Measurements from ENCODE around the gene RAPGEF2. TPM values are rescaled to one million over a fixed set of nuclear protein-coding genes. Genes with fewer than 3 reads are reported as not detected.

The RAPGEF2 gene
- total and polyA plus RNA-seq, 2 of the 8 experiments (the other 6 are each of a cell fraction or from before 2014, with no cell fraction given) = 24.4 to 48.6 TPM

GRCh38 chr4:159269956-159270355, 167.1 kb downstream of the RAPGEF2 start:
- H3K18ac ChIP-seq (ENCODE audit: extremely low read depth, low read length) = no peak overlapping the region
- DNase-seq (ENCODE audit: low read depth in 1 of 2, low spot score in 2 of 2) (no peak), FAIRE-seq (no peak)
- H3K56ac ChIP-seq (replicated peaks; ENCODE audit: insufficient read length, low read depth, low read length) = no peak overlapping the region
- no peak overlapping the region for H2AK5ac ChIP-seq (ENCODE audit: low read depth, low read length)
- no peak overlapping the region for H4K8ac ChIP-seq (ENCODE audit: extremely low read depth, insufficient read depth, low read length)
- H3K27ac ChIP-seq (ENCODE audit: low read depth, low read length) = no peak overlapping the region
- H2BK5ac ChIP-seq (ENCODE audit: low read depth, low read length) = no peak overlapping the region
- H3K4me2 ChIP-seq (ENCODE audit: insufficient read depth in 1 of 2, low read depth in 2 of 2, low read length in 2 of 2) = no peak overlapping the region
- no peak overlapping the region for H2BK20ac ChIP-seq (ENCODE audit: low read length)
- no peak overlapping the region for H3K4me3 ChIP-seq (ENCODE audit: extremely low read depth in 1 of 4, insufficient read depth in 2 of 4, low read depth in 3 of 4, low read length in 4 of 4)
- H2BK12ac ChIP-seq (ENCODE audit: low read depth, low read length) = no peak overlapping the region
- H3K79me1 ChIP-seq (ENCODE audit: low read depth, low read length) = no peaks in the 10 kb centered on the region
- peaks cover 2% of the 10 kb centered on the region; the same call in 1 of the 2 replicates for H3K23me2 ChIP-seq (ENCODE audit: low read depth, low read length)
- peaks cover 0 to 10% (median 1%) of the 10 kb centered on the region in 4 experiments; a peak in 2 of 7 replicates for H3K4me1 ChIP-seq (replicated peaks in 1 of 4; ENCODE audit: control insufficient read depth in 3 of 4, insufficient read depth in 4 of 4, low read length in 3 of 4)
- no peaks in the 10 kb centered on the region for H3K27me3 ChIP-seq (replicated peaks in 1 of 4; ENCODE audit: control insufficient read depth in 3 of 4, extremely low read depth in 1 of 4, insufficient read depth in 3 of 4, low read length in 3 of 4)
- H3K36me3 ChIP-seq (ENCODE audit: control insufficient read depth in 2 of 4, insufficient read depth in 4 of 4, low read length in 3 of 4) = no peaks in the 10 kb centered on the region
- ChIA-PET CTCF (ENCODE audit: partially characterized antibody) (no interaction called here), POLR2A (ENCODE audit: partially characterized antibody) (no interaction called here)
- TF ChIP-seq SP2 (IDR thresholded peaks at IDR 0.05; ENCODE audit: low read length) (no peak), CHD1 (IDR thresholded peaks at IDR 0.05; ENCODE audit: low read depth, low read length) (no peak), FOSL1 (IDR thresholded peaks at IDR 0.05; ENCODE audit: insufficient read depth, low read depth, low read length) (no peak), ASH2L (IDR thresholded peaks at IDR 0.05; ENCODE audit: low read length) (no peak), TBP (IDR thresholded peaks at IDR 0.05; ENCODE audit: low read depth, low read length) (no peak), GABPA (IDR thresholded peaks at IDR 0.05; ENCODE audit: borderline replicate concordance, insufficient read depth, low read length) (no peak), GTF2F1 (IDR thresholded peaks at IDR 0.05; ENCODE audit: borderline replicate concordance, low read depth, low read length) (no peak), RXRA (IDR thresholded peaks at IDR 0.05; ENCODE audit: insufficient read depth, low read depth, low read length) (no peak), RBBP5 (IDR thresholded peaks at IDR 0.05; ENCODE audit: borderline replicate concordance, low read depth, low read length) (no peak), CHD2 (IDR thresholded peaks at IDR 0.05; ENCODE audit: low read length) (no peak), BRCA1 (IDR thresholded peaks at IDR 0.05; ENCODE audit: low read depth, low read length) (no peak), NANOG (IDR thresholded peaks at IDR 0.05; ENCODE audit: insufficient read depth, low read depth, low read length, poor library complexity, severe bottlenecking) (no peak), CBX8 (IDR thresholded peaks at IDR 0.05; ENCODE audit: borderline replicate concordance, low read depth, low read length) (no peak), E2F6 (IDR thresholded peaks at IDR 0.05) (no peak), POU5F1 (IDR thresholded peaks at IDR 0.05; ENCODE audit: low read depth, low read length) (no peak), SIX5 (IDR thresholded peaks at IDR 0.05; ENCODE audit: low read depth, low read length) (no peak)
- H3K4ac ChIP-seq (replicated peaks; ENCODE audit: insufficient read length, low read depth, low read length) = no peak overlapping the region
- H3K23ac ChIP-seq (ENCODE audit: insufficient read length) = no peak overlapping the region
- no peak overlapping the region for H2BK15ac ChIP-seq (ENCODE audit: low read length)
- no peak overlapping the region for H4K91ac ChIP-seq (replicated peaks; ENCODE audit: insufficient read length, low read length)
- H4K5ac ChIP-seq (ENCODE audit: insufficient read length, low read depth, low read length) = no peak overlapping the region
- no peak overlapping the region for H2AFZ ChIP-seq (ENCODE audit: low read length)
- peaks cover 0 to 3% of the 10 kb centered on the region in 2 experiments for H4K20me1 ChIP-seq (replicated peaks in 1 of 2; ENCODE audit: control insufficient read depth in 1 of 2, insufficient read depth in 2 of 2, low read length in 2 of 2)
- H3K79me2 ChIP-seq (ENCODE audit: control insufficient read depth in 1 of 2, insufficient read depth in 2 of 2, low read length in 2 of 2) = no peaks in the 10 kb centered on the region
- no peaks in the 10 kb centered on the region for H3K9me3 ChIP-seq (ENCODE audit: insufficient read depth in 2 of 2, low read depth in 1 of 2, low read length in 1 of 2)
- no peak overlapping the region for H3K14ac ChIP-seq (ENCODE audit: insufficient read length)
- H3K9ac ChIP-seq (replicated peaks in 1 of 4; ENCODE audit: extremely low read depth in 1 of 4, low read depth in 3 of 4, low read length in 3 of 4) = no peak overlapping the region
- no peak overlapping the region for H2BK120ac ChIP-seq (replicated peaks; ENCODE audit: low read depth, low read length)

Data from H1 (cell line).